HG03064 (cell line): ENCODE data around the gene CRACR2B.

Experiments
- ATAC-seq: cut with Tn5 transposase; IDR thresholded peaks from one replicate; pipeline ENCODE4 v1.9.1; 2021; ENCODE audit warnings: low read depth; ENCODE audit not compliant: unreplicated experiment

Gene CRACR2B

GRCh38 chr11:849951-850774, 22.4 kb downstream of the CRACR2B start:
- no peak for ATAC-seq

- no peak for ATAC-seq
Observed at GRCh38 chr11:850775-851763, 23.4 kb downstream of the CRACR2B start.

GRCh38 chr11:852762-853161, 25.0 kb downstream of the CRACR2B start:
- ATAC-seq: no peak

GRCh38 chr11:853682-854448, 26.1 kb downstream of the CRACR2B start:
- no peak for ATAC-seq

- no peak for ATAC-seq
Observed at GRCh38 chr11:854601-855329, 27.0 kb downstream of the CRACR2B start.

DNA sequence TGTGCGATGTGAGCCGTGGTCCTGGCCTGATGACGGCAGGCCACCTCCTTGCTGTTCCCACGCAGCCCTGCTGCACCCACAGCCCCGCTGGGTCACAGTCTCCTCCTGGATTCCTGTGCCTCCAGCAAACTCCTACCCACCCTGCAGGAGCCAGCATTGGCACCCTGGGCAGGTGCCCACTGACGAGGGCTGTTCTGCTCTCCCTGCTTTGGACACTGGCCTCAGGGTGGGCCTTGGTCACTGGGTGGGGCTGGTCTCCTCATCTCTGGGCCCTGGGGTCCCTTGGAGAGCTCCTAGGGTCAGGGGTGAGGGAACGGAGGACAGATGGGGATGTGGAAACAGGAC, 27.6 kb downstream of the CRACR2B start:
- ATAC-seq: no peak

DNA sequence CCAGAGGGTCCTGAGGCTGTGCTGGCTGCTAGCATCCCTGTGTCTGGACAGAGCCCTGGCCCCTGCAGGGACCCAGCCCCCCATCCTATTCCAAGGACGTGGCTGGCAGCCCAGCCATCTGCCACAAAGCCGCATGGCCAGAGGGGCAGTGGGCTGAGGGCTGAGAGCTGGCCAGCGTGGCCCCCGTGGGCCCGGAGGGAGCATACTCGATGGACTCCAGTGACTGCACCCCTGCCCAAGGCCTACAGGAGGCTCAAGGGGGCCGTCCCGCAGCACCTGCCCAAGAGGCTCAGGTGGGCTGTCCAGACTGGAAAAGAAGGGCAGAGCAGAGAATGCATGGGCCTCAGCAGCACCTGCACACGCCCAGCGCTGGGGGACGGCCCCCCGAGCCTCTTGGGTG, 28.1 kb downstream of the CRACR2B start:
- ATAC-seq: no peak

DNA sequence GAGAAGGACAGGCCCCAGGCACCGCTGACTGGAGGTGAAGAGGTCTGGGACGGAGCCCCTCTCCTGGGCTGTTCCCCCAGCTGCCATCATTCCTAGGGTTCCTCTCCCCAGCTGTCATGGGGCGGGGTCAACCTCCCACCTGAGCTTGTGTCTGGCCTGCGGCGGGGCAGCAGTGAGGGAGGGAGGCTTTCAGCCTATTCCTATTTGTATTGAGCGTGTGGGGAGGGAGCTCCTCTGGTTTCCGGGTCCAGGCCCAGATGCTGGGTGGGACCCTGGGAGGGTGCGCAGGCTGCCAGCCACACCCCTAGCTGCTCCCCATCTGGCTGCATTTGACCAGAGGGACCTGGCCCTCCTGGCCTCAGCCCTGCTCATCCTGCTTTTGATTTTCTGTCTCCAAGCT, 28.7 kb downstream of the CRACR2B start:
- no peak for ATAC-seq

DNA sequence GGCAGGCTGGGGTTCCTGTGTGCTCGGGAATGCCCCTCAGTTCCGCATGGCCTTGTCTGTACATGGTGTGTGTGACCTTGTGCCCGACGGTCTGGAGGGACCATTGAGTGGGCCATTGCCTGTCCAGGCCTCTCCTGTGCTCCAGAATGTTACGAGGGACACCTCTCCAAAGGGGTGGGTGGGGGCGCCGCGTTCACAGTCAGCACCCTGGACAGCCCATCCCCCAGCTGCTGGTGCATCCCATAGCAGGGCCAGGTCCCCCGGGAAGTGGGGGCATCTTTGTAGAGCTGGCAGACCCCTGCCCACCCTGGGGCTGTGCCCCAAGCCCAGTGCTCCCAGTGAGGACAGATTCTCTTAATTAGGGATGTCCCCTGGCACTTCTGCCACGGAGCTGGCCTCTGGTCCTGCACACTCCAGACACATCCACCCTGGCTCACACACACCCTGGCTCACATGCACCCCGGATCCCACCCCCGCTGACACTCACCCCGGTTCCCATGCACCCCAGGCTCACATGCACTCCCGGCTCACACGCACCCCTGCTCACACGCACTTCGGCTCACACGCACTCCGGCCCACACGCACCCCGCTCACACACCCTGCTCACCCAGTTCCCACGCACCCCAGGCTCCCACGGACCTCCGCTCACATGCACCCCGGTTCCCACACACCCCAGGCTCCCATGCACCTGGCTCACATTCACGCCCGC, 30.5 kb downstream of the CRACR2B start:
- no peak for ATAC-seq

DNA sequence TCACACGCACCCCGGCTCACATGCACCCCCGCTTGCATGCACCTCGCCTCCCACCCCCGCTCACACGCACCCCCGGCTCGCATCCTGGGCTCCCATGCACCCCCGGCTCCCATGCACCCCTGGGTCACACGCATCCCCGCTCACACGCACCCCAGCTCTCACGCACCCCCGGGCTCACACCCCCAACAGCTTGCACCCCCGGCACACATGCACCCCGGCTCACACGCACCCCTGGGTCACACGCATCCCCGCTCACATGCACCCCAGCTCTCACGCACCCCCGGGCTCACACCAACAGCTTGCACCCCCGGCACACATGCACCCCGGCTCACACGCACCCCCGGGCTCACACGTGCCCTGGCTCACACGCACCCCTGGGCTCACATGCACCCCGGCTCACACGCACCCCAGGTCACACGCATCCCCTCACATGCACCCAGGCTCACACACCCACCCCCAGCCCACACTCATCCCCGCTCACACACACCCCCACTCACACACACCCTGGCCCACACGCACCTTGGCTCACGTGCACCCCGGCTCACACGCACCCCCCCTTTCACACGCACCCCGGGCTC, 31.1 kb downstream of the CRACR2B start:
- no peak for ATAC-seq

DNA sequence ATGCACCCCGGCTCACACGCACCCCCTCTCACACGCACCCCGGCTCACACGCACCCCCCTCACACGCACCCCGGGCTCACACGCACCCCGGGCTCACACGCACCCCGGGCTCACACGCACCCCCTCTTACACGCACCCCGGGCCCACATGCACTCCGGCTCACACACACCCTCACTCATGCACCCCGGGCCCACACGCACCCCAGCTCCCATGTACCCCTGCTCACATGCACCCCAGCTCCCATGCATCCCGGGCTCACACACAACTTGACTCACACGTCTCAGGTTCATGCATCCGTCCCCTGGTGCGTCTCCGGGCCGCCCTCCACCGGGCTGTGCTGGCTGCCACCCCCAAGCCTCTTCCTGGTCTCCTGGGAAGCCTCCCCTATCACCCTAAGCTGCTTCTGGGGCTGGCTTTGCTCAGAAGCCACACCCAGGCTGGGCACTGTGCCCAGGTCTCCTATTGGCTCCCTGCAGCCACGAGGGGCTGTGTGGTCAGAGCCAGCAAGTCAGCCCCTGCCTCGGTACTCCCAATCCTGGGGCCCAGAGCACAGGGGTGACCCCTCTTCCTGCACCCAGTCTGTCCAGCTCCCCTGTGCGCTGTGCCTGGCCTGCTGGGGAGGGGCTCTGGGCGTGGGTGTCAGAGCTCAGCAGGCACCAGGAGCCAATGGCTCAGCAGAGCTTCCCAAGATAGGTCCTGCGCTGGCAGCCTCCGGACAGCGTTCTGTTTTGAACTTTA, 31.8 kb downstream of the CRACR2B start:
- ATAC-seq: no peak

- no peak for ATAC-seq
Observed at GRCh38 chr11:860234-861104, 32.8 kb downstream of the CRACR2B start.

GRCh38 chr11:861105-861479, 33.4 kb downstream of the CRACR2B start:
- ATAC-seq: no peak

DNA sequence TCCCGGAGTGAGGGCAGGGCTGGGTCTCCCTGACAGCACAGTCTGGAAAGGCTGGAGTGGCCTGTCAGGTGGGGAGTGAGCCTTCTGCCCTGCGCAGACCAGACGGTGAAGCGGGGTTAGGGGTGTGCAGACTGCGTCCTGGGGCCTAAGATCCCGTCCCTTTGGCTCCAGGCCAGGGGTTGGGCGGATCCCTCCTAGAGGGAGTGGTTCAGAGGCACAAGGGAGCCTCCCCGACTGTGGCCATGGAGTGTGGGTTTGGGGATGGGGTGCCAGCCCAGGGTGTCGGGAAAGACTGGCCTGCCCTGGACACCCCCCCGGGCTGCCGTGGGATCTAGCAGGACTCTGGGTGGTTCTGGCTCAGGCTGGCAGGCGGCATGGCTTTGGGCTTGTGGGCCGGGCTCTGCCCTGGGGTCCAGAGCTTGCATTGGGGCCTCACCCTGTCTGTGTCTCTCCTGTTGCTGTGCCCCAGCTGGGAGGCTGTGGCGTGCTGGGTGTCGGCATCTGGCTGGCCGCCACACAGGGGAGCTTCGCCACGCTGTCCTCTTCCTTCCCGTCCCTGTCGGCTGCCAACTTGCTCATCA, 34.5 kb downstream of the CRACR2B start:
- no peak for ATAC-seq

DNA sequence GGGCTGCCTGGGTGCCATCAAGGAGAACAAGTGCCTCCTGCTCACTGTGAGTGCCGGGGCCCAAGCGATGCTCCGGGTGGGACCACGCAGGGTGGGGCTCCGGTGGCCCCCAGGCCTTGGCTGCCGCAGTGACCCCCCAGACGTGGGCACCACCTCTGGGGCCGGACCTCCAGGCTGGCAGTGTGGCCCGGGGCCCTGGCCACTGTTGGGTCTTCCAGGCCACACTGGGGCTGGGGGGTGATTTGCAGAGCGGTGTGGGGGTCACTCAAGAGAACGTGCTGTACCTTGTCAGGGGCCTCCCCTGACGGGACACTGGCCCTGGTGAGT, 34.9 kb downstream of the CRACR2B start:
- no peak for ATAC-seq

GRCh38 chr11:863023-863909, 35.5 kb downstream of the CRACR2B start:
- ATAC-seq: no peak
